Thoracic aorta (tissue), 2 donors: Measurements from ENCODE around the gene PRPH. TPM values are rescaled to one million over a fixed set of nuclear protein-coding genes. Genes with fewer than 3 reads are reported as not detected.

Source experiments
- ATAC-seq: fragments of 150-250 bp; one replicate; pipeline ENCODE4 v1.8.0; 2017; ENCODE audit warnings: low read depth; ENCODE audit not compliant: insufficient number of reproducible peaks, low FRiP score
- DNase-seq: peaks from one replicate; pipeline ENCODE4 v3.0.0-alpha.2; 2020; ENCODE audit warnings: low spot score
- H3K27ac ChIP-seq, 2 donors: fragments of 200-600 bp; sonication (generic); 1 replicate in 1 of 2; 2 replicates in 1 of 2; pipeline ENCODE4 v1.5.1; 2016; ENCODE audit warnings: mild to moderate bottlenecking in 2 of 2, moderate library complexity in 2 of 2
- H3K27me3 ChIP-seq: fragments of 200-600 bp; sonication (generic); replicated peaks from 2 replicates; pipeline ENCODE4 v1.6.0; 2016; ENCODE audit warnings: mild to moderate bottlenecking; ENCODE audit not compliant: insufficient read depth
- H3K36me3 ChIP-seq: fragments of 200-600 bp; sonication (generic); one replicate; pipeline ENCODE4 v1.5.1; 2016
- H3K4me1 ChIP-seq, 2 donors: fragments of 200-600 bp; sonication (generic); 1 replicate in 1 of 2; 2 replicates in 1 of 2; pipeline versions ENCODE4 v1.5.1 to v1.6.0; 2016; ENCODE audit warnings: low read depth in 2 of 2, mild to moderate bottlenecking in 1 of 2; ENCODE audit not compliant: control insufficient read depth in 1 of 2
- H3K4me3 ChIP-seq: fragments of 200-600 bp; sonication (generic); 2 replicates; pipeline ENCODE4 v1.5.1; 2016; ENCODE audit warnings: mild to moderate bottlenecking
- H3K9me3 ChIP-seq: fragments of 200-600 bp; sonication (generic); 2 replicates; pipeline ENCODE4 v1.5.1; 2016
- total RNA-seq, 2 donors: library from RNA; depleted of rRNA; stranded (reverse); fragments of >200 nt; gene quantifications; one replicate each; pipeline versions ENCODE4 v1.1.0 to v1.2.3, GENCODE V29; 2016
- TF ChIP-seq, protein P1 (sequence below): fragments of 200-600 bp; sonication (generic); IDR thresholded peaks from one replicate; pipeline ENCODE4 v1.5.1; 2019; ENCODE audit warnings: antibody characterized with exemption

PRPH gene
- total RNA-seq, 2 donors from 2014 or later, result 2.5 TPM; not detected in 1

DNA sequence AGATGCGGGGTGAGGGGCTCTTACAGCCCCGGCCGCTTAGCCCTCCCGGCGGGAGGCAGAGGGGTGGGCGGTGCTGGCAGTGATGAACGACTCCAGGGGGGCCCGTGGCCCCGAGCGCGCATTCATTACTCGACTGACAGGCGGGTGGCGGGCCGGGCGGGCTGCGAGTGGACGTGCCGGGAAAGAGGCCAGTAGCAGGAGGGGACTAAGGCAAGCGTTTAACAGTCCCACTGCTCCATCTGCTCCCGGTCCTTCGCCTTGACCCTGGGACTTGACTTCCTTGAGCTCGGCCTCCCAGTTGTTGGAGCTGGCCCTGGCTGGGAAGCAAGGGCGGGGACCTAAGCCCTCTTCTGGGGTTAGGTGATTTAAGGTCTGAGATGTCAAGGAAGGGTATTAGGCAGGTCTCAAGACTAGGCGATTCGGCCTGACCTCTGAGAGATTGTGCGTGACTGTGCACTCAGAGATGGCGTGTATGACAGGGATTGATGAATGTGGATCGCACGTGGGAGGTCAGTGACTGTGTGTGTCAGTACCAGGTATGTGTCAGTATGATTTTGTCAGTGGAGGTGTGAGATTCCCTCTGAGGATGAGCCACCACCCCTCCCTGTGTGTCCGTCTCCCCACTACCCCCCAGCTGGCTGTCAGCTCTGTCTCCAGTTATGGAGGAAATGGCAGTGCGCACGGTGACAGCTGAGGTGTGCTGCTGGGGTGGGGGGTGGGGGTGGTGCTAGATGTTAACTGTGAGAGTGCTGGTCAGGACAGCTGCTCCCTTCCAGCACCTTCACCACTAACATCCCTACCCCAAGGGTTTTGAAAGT lies 48.2 kb downstream of the PRPH start:
- no peak for ATAC-seq
- TF ChIP-seq, protein P1, sequence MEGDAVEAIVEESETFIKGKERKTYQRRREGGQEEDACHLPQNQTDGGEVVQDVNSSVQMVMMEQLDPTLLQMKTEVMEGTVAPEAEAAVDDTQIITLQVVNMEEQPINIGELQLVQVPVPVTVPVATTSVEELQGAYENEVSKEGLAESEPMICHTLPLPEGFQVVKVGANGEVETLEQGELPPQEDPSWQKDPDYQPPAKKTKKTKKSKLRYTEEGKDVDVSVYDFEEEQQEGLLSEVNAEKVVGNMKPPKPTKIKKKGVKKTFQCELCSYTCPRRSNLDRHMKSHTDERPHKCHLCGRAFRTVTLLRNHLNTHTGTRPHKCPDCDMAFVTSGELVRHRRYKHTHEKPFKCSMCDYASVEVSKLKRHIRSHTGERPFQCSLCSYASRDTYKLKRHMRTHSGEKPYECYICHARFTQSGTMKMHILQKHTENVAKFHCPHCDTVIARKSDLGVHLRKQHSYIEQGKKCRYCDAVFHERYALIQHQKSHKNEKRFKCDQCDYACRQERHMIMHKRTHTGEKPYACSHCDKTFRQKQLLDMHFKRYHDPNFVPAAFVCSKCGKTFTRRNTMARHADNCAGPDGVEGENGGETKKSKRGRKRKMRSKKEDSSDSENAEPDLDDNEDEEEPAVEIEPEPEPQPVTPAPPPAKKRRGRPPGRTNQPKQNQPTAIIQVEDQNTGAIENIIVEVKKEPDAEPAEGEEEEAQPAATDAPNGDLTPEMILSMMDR, result no peak
- Histone ChIP-seq H3K4me1 (peaks cover 41 to 49% of the 10 kb centered on the region in 2 donors), H3K27me3 (peaks cover 24% of the 10 kb centered on the region), H3K27ac (no peak overlapping the region), H3K36me3 (no peaks in the 10 kb centered on the region), H3K9me3 (no peaks in the 10 kb centered on the region), H3K4me3 (peak overlapping the region; percentile 62)
- DNase-seq, result no peak

DNA sequence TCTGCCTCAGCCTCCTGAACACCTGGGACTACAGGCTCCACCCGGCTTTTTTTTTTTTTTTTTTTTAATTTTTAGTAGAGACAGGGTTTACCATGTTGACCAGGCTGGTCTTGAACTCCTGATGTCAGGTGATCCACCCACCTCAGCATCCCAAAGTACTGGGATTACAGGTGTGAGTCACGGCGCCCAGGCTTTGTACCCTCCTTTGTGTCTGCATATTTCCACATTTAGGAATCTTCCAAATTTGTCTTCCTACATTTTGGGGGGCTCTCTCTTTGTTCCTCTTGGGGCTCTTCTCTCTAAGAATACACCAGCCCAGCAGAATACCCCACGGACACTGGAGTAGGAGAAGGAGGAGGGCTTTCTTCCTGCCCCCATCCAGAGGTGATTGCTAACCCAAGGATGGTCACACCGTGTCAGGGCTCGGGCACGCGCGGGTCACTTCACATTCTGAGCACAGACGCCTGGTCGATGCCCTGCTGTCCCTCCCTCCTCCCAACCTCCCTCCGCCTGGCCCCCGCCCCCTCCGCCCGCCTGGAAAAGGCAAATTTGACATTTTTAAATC lies 49.6 kb downstream of the PRPH start:
- Histone ChIP-seq H3K9me3 (no peaks in the 10 kb centered on the region), H3K27ac (no peak overlapping the region), H3K27me3 (peaks cover 24% of the 10 kb centered on the region), H3K4me3 (peak overlapping the region; percentile 70), H3K4me1 (peaks cover 41 to 52% of the 10 kb centered on the region in 2 donors), H3K36me3 (no peaks in the 10 kb centered on the region)
- DNase-seq (no peak), ATAC-seq (no peak)
- TF ChIP-seq, protein P1, result no peak

DNA sequence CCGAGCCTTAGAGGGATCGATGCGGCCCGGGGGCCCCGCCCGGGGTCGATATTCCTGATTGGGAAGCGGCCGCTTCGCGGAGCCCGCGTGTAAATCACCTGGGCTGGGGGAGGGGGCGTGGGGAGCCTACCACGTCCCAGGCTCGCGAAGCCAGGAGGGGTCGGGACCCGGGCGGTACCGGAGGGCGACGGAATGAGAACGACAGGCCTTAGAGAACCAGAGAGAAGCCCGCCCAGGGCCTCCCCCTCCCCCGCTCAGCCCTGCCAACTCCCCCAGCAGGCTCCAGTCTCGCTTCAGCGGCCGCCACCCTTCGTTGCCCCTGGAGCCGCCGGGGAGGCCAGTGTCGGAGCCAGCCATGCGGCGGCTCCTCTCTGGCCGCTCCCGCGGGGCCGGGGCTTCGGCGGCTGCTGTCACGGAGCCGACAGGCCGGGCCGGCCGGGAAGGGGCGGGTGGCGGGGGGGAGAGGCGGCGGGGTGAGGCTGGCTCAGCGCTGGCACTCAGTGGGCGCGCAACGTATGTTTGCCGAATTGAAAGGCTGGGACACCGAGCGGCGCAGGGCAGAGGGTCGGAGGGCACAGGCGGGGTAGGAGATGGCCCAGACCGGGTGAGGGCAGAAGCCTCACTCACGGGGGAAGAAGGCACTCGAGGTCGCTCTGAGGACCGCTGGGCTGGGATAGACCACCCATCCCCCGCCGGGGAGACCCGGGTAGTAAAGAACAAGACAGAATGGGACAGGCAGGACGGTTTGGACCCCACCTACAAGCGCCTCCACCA lies 50.3 kb downstream of the PRPH start:
- Histone ChIP-seq H3K4me1 (peaks cover 41 to 52% of the 10 kb centered on the region in 2 donors), H3K4me3 (peak overlapping the region; percentile 70), H3K27ac (no peak overlapping the region), H3K27me3 (peaks cover 24% of the 10 kb centered on the region), H3K36me3 (no peaks in the 10 kb centered on the region), H3K9me3 (no peaks in the 10 kb centered on the region)
- TF ChIP-seq, protein P1, result no peak
- DNase-seq, result no peak
- no peak for ATAC-seq

DNA sequence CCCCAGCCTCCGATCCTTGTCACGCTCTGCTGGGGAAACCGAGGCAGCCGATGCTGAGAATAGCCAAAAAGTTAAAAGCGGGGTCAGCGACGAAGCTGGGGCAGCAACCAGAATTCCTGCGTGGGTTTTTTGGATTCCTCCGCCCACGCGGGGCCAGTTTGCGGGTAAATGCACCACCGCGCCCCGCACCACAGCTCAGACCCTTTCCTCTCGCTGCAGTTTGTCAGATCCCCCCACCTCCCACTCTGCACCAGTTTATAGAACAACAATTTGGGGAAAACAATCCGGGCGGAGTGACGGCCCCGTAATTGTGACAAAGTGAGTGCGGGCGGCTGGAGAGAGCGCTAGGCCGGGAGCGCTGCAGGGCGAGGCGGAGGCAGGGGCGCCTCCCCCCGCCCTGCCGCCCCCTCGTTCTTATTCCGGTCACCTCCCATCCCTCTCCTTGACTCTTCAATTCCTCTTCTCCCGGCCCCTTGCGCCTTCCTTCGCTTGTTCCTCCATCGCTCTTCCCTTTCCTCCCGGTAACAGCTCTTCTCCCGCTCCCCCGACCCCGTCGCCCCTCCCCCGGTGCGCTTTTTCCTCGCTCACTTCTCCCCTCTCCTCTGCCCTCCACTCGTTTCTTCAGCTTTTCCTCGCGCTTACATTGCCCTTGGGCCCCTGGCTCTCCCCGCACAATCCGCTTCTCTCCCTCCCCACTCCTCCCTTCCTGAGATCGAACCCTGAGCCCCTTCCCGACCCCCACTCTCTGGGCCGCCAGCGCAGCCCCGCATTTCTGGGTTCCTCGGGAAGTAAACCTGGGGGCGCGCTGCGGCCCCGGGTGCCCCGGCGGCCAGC lies 51.1 kb downstream of the PRPH start:
- ATAC-seq, result no peak
- H3K27ac ChIP-seq, result no peak overlapping the region
- H3K4me1 ChIP-seq, result peaks cover 41 to 52% of the 10 kb centered on the region in 2 donors
- TF ChIP-seq, protein P1, result no peak
- peak overlapping the region; percentile 70 for H3K4me3 ChIP-seq
- DNase-seq, result no peak
- no peaks in the 10 kb centered on the region for H3K36me3 ChIP-seq
- peaks cover 24% of the 10 kb centered on the region for H3K27me3 ChIP-seq
- no peaks in the 10 kb centered on the region for H3K9me3 ChIP-seq
